ENCODE measurements around the gene C12orf75. TPM values are rescaled to one million over a fixed set of nuclear protein-coding genes. Genes with fewer than 3 reads are reported as not detected.
"Not testable (repeated sequence)": the region's sequence is repeated elsewhere in the genome, so short reads cannot be mapped to it uniquely, and the experiment has no call there.

C12orf75 gene
- total RNA-seq, 6 experiments from 2014 or later: 1.3 to 5.5 (median 2.7) TPM

- DNase-seq (no peak), ATAC-seq (no peak)
- no peak overlapping the region for H3K4me3 ChIP-seq
- H3K4me1 ChIP-seq: peaks cover 0 to 11% (median 0%) of the 10 kb centered on the region in 4 donors
- TF ChIP-seq POLR2A (IDR thresholded peaks at IDR 0.05) (no peak), CTCF (IDR thresholded peaks at IDR 0.05) (no peak)
- no peaks in the 10 kb centered on the region for H3K36me3 ChIP-seq
- H3K27me3 ChIP-seq: no peaks in the 10 kb centered on the region
- 50% methylated on average over 8 of the region's 8 CpGs for WGBS (ENCODE audit: insufficient coverage, low coverage, low lambda C conversion rate, missing lambda C conversion rate)
- no peaks in the 10 kb centered on the region for H3K9me3 ChIP-seq
- no peak overlapping the region for H3K27ac ChIP-seq
- intact Hi-C loops (cut with DNase I): no loop called here
These were observed 34.1 kb upstream of the C12orf75 start for GRCh38 chr12:105296116-105297089.

- H3K4me3 ChIP-seq: no peak overlapping the region
- ATAC-seq: no peak
- no peaks in the 10 kb centered on the region for H3K27me3 ChIP-seq
- intact Hi-C loops (cut with DNase I): no loop called here
- WGBS (ENCODE audit: insufficient coverage, low coverage, low lambda C conversion rate, missing lambda C conversion rate): 96% methylated on average over 6 of the region's 6 CpGs
- H3K9me3 ChIP-seq: no peaks in the 10 kb centered on the region
- no peak for DNase-seq
- no peaks in the 10 kb centered on the region for H3K36me3 ChIP-seq
- no peaks in the 10 kb centered on the region for H3K4me1 ChIP-seq
- TF ChIP-seq CTCF (IDR thresholded peaks at IDR 0.05): no peak
- TF ChIP-seq POLR2A (IDR thresholded peaks at IDR 0.05): no peak
- no peak overlapping the region for H3K27ac ChIP-seq
These were observed 29.6 kb upstream of the C12orf75 start for GRCh38 chr12:105300883-105301282.

GRCh38 chr12:105301696-105302095, 28.8 kb upstream of the C12orf75 start:
- TF ChIP-seq CTCF (IDR thresholded peaks at IDR 0.05): no peak
- TF ChIP-seq POLR2A (IDR thresholded peaks at IDR 0.05): no peak
- Histone ChIP-seq H3K27me3 (no peaks in the 10 kb centered on the region), H3K36me3 (no peaks in the 10 kb centered on the region), H3K27ac (no peak overlapping the region), H3K4me3 (no peak overlapping the region), H3K9me3 (no peaks in the 10 kb centered on the region), H3K4me1 (no peaks in the 10 kb centered on the region)
- WGBS (ENCODE audit: insufficient coverage, low coverage, low lambda C conversion rate, missing lambda C conversion rate): 63% methylated on average over 5 of the region's 5 CpGs
- intact Hi-C loops (cut with DNase I): no loop called here
- ATAC-seq (no peak), DNase-seq (no peak)

GRCh38 chr12:105302986-105303385, 27.5 kb upstream of the C12orf75 start:
- H3K27me3 ChIP-seq: not testable (repeated sequence)
- 89% methylated on average over 2 of the region's 7 CpGs for WGBS (ENCODE audit: insufficient coverage, low coverage, low lambda C conversion rate, missing lambda C conversion rate)

GRCh38 chr12:105304626-105305025, 25.9 kb upstream of the C12orf75 start:
- not testable (repeated sequence) for H3K36me3 ChIP-seq, H3K4me1 ChIP-seq
- WGBS (ENCODE audit: insufficient coverage, low coverage, low lambda C conversion rate, missing lambda C conversion rate): 100% methylated on average over 1 of the region's 2 CpGs

More at GRCh38 chr12:105302986-105303385, 27.5 kb upstream of the C12orf75 start:
- intact Hi-C loops (cut with DNase I); H3K4me3 ChIP-seq; H3K4me1 ChIP-seq; ATAC-seq; H3K36me3 ChIP-seq; H3K9me3 ChIP-seq; DNase-seq; H3K27ac ChIP-seq: not testable (repeated sequence)

GRCh38 chr12:105307601-105308314, 22.7 kb upstream of the C12orf75 start:
- H3K9me3 ChIP-seq; DNase-seq; H3K4me3 ChIP-seq; H3K27ac ChIP-seq; H3K27me3 ChIP-seq; ATAC-seq; H3K36me3 ChIP-seq; intact Hi-C loops (cut with DNase I): not testable (repeated sequence)
- H3K4me1 ChIP-seq: peaks cover 0 to 24% (median 6%) of the 10 kb centered on the region in 4 donors
- 52% methylated on average over 5 of the region's 6 CpGs for WGBS (ENCODE audit: insufficient coverage, low coverage, low lambda C conversion rate, missing lambda C conversion rate)

More at GRCh38 chr12:105304626-105305025, 25.9 kb upstream of the C12orf75 start:
- H3K4me3 ChIP-seq; intact Hi-C loops (cut with DNase I); DNase-seq; ATAC-seq; H3K27me3 ChIP-seq; H3K9me3 ChIP-seq; H3K27ac ChIP-seq: not testable (repeated sequence)

- ATAC-seq; DNase-seq; intact Hi-C loops (cut with DNase I); H3K27me3 ChIP-seq; H3K9me3 ChIP-seq; H3K36me3 ChIP-seq; H3K4me3 ChIP-seq: not testable (repeated sequence)
- Histone ChIP-seq H3K27ac (peak overlapping the region in 1 of 3 donors; percentile 69), H3K4me1 (peaks cover 0 to 26% (median 6%) of the 10 kb centered on the region in 4 donors)
- WGBS (ENCODE audit: insufficient coverage, low coverage, low lambda C conversion rate, missing lambda C conversion rate): 87% methylated on average over 3 of the region's 4 CpGs
These were observed 21.7 kb upstream of the C12orf75 start for GRCh38 chr12:105308839-105309238.

- H3K4me3 ChIP-seq; ATAC-seq; H3K27me3 ChIP-seq; DNase-seq; H3K9me3 ChIP-seq; intact Hi-C loops (cut with DNase I); H3K36me3 ChIP-seq: not testable (repeated sequence)
- Histone ChIP-seq H3K4me1 (peaks cover 0 to 26% (median 6%) of the 10 kb centered on the region in 4 donors), H3K27ac (peak overlapping the region in 1 of 3 donors; percentile 69)
- WGBS (ENCODE audit: insufficient coverage, low coverage, low lambda C conversion rate, missing lambda C conversion rate): 28% methylated on average over 3 of the region's 3 CpGs
These were observed 21.1 kb upstream of the C12orf75 start for GRCh38 chr12:105309384-105309783.
